Subcutaneous abdominal adipose tissue (tissue), 5 donors: ENCODE data around the gene DOK6.
"Not testable (repeated sequence)": the region's sequence is repeated elsewhere in the genome, so short reads cannot be mapped to it uniquely, and the experiment has no call there.

ENCODE experiments used
- H3K27ac ChIP-seq: one replicate; pipeline ENCODE4 v1.7.0; 2013; ENCODE audit warnings: low read depth, mild to moderate bottlenecking, inconsistent platforms, low read length, moderate library complexity
- H3K27me3 ChIP-seq, 5 donors: one replicate each; pipeline ENCODE4 v1.7.0; 2013; ENCODE audit warnings: low read length in 5 of 5, inconsistent platforms in 1 of 5; ENCODE audit not compliant: control insufficient read depth in 5 of 5, insufficient read depth in 4 of 5
- H3K36me3 ChIP-seq, 5 donors: one replicate each; pipeline ENCODE4 v1.7.0; 2013; ENCODE audit warnings: low read length in 5 of 5; ENCODE audit not compliant: control insufficient read depth in 5 of 5, insufficient read depth in 5 of 5
- H3K4me1 ChIP-seq, 5 donors: one replicate each; pipeline ENCODE4 v1.7.0; 2013; ENCODE audit warnings: low read length in 5 of 5, mild to moderate bottlenecking in 3 of 5, moderate library complexity in 1 of 5; ENCODE audit not compliant: control insufficient read depth in 5 of 5, insufficient read depth in 5 of 5
- H3K4me3 ChIP-seq, 5 donors: one replicate each; pipeline ENCODE4 v1.7.0; 2013; ENCODE audit warnings: low read length in 5 of 5, low read depth in 1 of 5
- H3K9ac ChIP-seq, 5 donors: one replicate each; pipeline ENCODE4 v1.7.0; 2013; ENCODE audit warnings: low read length in 5 of 5, mild to moderate bottlenecking in 4 of 5, moderate library complexity in 3 of 5
- H3K9me3 ChIP-seq, 5 donors: one replicate each; pipeline ENCODE4 v1.7.0; 2013; ENCODE audit warnings: low read length in 5 of 5; ENCODE audit not compliant: control insufficient read depth in 5 of 5
- donor health status: healthy.
- donor health status: healthy.
- donor health status: healthy.
- donor health status: healthy.
- donor health status: healthy.

DOK6 gene

GRCh38 chr18:69655816-69656215 lies 255.1 kb downstream of the DOK6 start:
- Histone ChIP-seq H3K27ac (no peak overlapping the region), H3K9me3 (no peaks in the 10 kb centered on the region), H3K27me3 (no peaks in the 10 kb centered on the region), H3K36me3 (no peaks in the 10 kb centered on the region), H3K9ac (no peak overlapping the region), H3K4me1 (no peaks in the 10 kb centered on the region), H3K4me3 (no peak overlapping the region)

- no peaks in the 10 kb centered on the region for H3K9me3 ChIP-seq
- no peaks in the 10 kb centered on the region for H3K27me3 ChIP-seq
- H3K27ac ChIP-seq, result no peak overlapping the region
- no peak overlapping the region for H3K9ac ChIP-seq
- H3K36me3 ChIP-seq, result no peaks in the 10 kb centered on the region
- no peak overlapping the region for H3K4me3 ChIP-seq
- H3K4me1 ChIP-seq, result no peaks in the 10 kb centered on the region
These were observed 257.4 kb downstream of the DOK6 start for GRCh38 chr18:69658103-69658502.

- H3K4me1 ChIP-seq, result no peaks in the 10 kb centered on the region
- no peak overlapping the region for H3K4me3 ChIP-seq
- no peak overlapping the region for H3K9ac ChIP-seq
- no peak overlapping the region for H3K27ac ChIP-seq
- no peaks in the 10 kb centered on the region for H3K27me3 ChIP-seq
- no peaks in the 10 kb centered on the region for H3K9me3 ChIP-seq
- H3K36me3 ChIP-seq, result no peaks in the 10 kb centered on the region
These were observed 258.0 kb downstream of the DOK6 start for GRCh38 chr18:69658685-69659084.

- H3K27ac ChIP-seq, result no peak overlapping the region
- H3K36me3 ChIP-seq, result no peaks in the 10 kb centered on the region
- H3K4me1 ChIP-seq, result no peaks in the 10 kb centered on the region
- H3K9me3 ChIP-seq, result no peaks in the 10 kb centered on the region
- H3K9ac ChIP-seq, result no peak overlapping the region
- H3K27me3 ChIP-seq, result no peaks in the 10 kb centered on the region
- H3K4me3 ChIP-seq, result no peak overlapping the region
These were observed 258.5 kb downstream of the DOK6 start for GRCh38 chr18:69659142-69659651.

- not testable (repeated sequence) for H3K9ac ChIP-seq, H3K27me3 ChIP-seq, H3K4me1 ChIP-seq, H3K4me3 ChIP-seq, H3K36me3 ChIP-seq, H3K9me3 ChIP-seq, H3K27ac ChIP-seq
These were observed 261.4 kb downstream of the DOK6 start for GRCh38 chr18:69662090-69662489.

GRCh38 chr18:69664399-69664798 lies 263.7 kb downstream of the DOK6 start:
- no peaks in the 10 kb centered on the region for H3K36me3 ChIP-seq
- no peak overlapping the region for H3K27ac ChIP-seq
- H3K4me3 ChIP-seq, result no peak overlapping the region
- H3K27me3 ChIP-seq, result no peaks in the 10 kb centered on the region
- H3K9ac ChIP-seq, result no peak overlapping the region
- no peaks in the 10 kb centered on the region for H3K4me1 ChIP-seq
- no peaks in the 10 kb centered on the region for H3K9me3 ChIP-seq

- Histone ChIP-seq H3K4me1 (no peaks in the 10 kb centered on the region), H3K4me3 (no peak overlapping the region), H3K36me3 (no peaks in the 10 kb centered on the region), H3K27me3 (no peaks in the 10 kb centered on the region), H3K9ac (no peak overlapping the region), H3K27ac (no peak overlapping the region), H3K9me3 (no peaks in the 10 kb centered on the region)
These were observed 273.7 kb downstream of the DOK6 start for GRCh38 chr18:69674292-69674877.

- no peak overlapping the region for H3K27ac ChIP-seq
- no peaks in the 10 kb centered on the region for H3K9me3 ChIP-seq
- no peak overlapping the region for H3K9ac ChIP-seq
- peaks cover 0 to under 1% (median 0%) of the 10 kb centered on the region in 5 donors for H3K4me1 ChIP-seq
- H3K27me3 ChIP-seq, result no peaks in the 10 kb centered on the region
- H3K36me3 ChIP-seq, result no peaks in the 10 kb centered on the region
- no peak overlapping the region for H3K4me3 ChIP-seq
These were observed 274.3 kb downstream of the DOK6 start for GRCh38 chr18:69674966-69675365.

GRCh38 chr18:69677595-69677994 lies 276.9 kb downstream of the DOK6 start:
- Histone ChIP-seq H3K9ac (no peak overlapping the region), H3K27me3 (no peaks in the 10 kb centered on the region), H3K4me3 (no peak overlapping the region), H3K9me3 (no peaks in the 10 kb centered on the region), H3K36me3 (no peaks in the 10 kb centered on the region), H3K4me1 (peaks cover 0 to 4% (median 0%) of the 10 kb centered on the region in 5 donors), H3K27ac (no peak overlapping the region)

- H3K4me1 ChIP-seq, result peaks cover 0 to 4% (median 0%) of the 10 kb centered on the region in 5 donors
- no peak overlapping the region for H3K9ac ChIP-seq
- H3K4me3 ChIP-seq, result no peak overlapping the region
- H3K27me3 ChIP-seq, result no peaks in the 10 kb centered on the region
- H3K9me3 ChIP-seq, result no peaks in the 10 kb centered on the region
- H3K27ac ChIP-seq, result no peak overlapping the region
- no peaks in the 10 kb centered on the region for H3K36me3 ChIP-seq
These were observed 279.4 kb downstream of the DOK6 start for GRCh38 chr18:69680123-69680522.
